Activated gamma-delta T cell treated with anti-CD3 and anti-CD28 coated beads, Interleukin-2, amount 50 U/mL, for 16 hours (primary cell): ENCODE data around the gene ANKIB1.
A peak's percentile ranks its signal among the peaks of the same experiment; 100 is the strongest.
"Not testable (repeated sequence)": the region's sequence is repeated elsewhere in the genome, so short reads cannot be mapped to it uniquely, and the experiment has no call there.

Source experiments
- DNase-seq: peaks from one replicate; pipeline ENCODE4 v3.0.0-alpha.2; 2020; ENCODE audit warnings: low read depth

ANKIB1 gene, protein sequence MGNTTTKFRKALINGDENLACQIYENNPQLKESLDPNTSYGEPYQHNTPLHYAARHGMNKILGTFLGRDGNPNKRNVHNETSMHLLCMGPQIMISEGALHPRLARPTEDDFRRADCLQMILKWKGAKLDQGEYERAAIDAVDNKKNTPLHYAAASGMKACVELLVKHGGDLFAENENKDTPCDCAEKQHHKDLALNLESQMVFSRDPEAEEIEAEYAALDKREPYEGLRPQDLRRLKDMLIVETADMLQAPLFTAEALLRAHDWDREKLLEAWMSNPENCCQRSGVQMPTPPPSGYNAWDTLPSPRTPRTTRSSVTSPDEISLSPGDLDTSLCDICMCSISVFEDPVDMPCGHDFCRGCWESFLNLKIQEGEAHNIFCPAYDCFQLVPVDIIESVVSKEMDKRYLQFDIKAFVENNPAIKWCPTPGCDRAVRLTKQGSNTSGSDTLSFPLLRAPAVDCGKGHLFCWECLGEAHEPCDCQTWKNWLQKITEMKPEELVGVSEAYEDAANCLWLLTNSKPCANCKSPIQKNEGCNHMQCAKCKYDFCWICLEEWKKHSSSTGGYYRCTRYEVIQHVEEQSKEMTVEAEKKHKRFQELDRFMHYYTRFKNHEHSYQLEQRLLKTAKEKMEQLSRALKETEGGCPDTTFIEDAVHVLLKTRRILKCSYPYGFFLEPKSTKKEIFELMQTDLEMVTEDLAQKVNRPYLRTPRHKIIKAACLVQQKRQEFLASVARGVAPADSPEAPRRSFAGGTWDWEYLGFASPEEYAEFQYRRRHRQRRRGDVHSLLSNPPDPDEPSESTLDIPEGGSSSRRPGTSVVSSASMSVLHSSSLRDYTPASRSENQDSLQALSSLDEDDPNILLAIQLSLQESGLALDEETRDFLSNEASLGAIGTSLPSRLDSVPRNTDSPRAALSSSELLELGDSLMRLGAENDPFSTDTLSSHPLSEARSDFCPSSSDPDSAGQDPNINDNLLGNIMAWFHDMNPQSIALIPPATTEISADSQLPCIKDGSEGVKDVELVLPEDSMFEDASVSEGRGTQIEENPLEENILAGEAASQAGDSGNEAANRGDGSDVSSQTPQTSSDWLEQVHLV

DNA sequence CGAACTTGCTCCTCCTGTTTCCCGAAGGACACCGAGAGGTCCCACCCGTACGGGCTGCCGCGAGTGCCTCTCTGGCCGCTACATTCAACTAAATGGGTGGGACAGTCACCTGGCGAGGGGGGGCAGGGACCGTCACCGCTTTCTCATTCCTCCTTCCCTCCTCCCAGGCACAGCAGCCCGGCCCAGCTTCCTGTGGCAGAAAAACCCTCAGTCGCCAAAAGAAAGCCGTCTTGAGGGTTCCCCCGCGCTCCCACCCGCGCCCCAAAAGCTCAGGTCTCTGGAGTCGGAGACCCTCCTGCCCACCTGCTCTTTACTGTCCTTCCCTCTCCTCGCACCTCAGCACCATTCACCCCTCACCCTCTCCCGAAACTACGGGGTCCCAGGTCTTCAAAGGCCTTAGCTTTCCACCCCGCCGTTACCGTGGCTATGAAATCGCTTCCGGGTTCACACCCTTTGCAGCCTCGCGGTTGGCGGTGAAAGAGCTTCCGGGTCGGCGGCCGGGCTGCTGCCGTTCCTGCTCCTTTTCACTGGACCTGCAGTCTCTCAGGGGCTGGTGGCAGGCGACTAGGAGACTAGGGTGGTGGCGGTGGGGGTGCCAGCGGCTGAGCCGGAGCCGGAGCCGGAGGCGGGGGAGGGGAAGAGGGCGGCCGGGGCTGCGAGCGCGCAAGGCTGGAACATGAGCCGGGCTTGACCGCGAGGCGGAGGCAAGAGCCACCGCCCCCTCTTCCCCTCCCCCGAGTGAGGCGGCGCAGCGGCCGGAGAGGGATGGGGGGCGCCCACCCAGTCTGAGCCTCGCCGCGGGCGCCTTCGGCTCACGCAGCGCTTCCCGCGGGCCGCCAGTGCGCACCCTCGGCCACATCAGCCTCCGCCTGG is at the start of gene ANKIB1, which contains the start of gene KRIT1:
Gene ANKIB1 (plus strand): TSS at position 488 of the 873 bp plus-strand sequence. CDS start 49,005 bp downstream, outside the sequence.
Gene KRIT1 (minus strand): TSS at position 428 of the 873 bp plus-strand sequence. CDS start 3,779 bp downstream, outside the sequence.
- peak; percentile 80 for DNase-seq

DNA sequence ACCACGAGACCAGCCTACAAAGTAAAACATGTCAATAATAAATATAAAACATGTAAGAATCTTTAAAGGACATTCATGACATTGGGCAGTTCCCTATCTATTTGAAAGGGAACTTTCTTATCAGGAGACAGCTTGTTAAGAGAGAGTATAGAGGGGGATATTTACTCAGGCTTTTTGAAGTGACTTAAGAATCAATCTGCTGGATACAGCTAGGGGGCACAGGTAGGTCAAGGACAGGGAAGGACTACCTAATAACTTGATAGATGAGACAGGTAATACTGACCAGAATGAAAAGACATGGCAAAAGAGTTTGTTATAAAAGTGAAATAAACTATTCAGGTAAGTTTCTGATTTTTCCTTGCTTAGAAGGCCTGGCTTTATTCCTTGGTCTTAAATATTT is 45.0 kb upstream of the ANKIB1 start:
- no peak for DNase-seq

DNA sequence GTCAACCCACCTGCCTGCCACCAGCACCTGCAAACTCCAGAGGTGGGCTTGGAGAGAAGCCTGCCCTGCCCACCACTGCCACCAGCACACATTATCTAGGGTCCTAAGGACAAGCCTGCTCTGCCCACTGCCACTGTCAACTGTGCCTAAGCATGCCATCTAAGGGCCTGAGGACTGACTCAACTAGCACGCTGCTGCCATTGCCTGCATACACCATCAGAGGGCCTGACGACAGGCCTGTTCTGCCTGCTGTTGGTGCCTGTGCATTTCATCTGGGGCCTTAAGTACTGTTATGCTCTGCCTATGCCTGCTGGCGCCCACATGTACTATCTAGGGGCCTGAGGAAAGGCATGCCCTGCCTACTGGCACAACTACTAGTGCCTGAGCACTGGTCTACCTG is 39.8 kb upstream of the ANKIB1 start:
- no peak for DNase-seq

DNA sequence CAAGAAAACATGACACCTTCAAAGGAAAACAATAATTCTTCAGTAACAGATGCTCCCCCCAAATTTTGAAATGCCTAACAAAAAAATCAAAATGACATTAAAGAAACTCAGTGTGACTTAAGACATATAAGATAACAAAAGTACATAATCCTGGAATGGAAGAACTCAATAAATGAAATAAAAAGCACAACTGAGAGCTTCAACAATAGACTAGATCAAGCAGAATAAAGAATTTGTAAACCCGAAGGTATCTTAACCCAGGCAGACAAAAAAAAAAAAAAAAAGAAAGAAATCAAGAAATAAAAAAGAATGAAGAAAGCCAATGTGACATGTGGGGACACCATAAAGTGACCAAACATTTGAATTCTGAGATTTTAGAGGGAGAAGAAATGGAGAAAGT is 39.1 kb upstream of the ANKIB1 start:
- no peak for DNase-seq

DNA sequence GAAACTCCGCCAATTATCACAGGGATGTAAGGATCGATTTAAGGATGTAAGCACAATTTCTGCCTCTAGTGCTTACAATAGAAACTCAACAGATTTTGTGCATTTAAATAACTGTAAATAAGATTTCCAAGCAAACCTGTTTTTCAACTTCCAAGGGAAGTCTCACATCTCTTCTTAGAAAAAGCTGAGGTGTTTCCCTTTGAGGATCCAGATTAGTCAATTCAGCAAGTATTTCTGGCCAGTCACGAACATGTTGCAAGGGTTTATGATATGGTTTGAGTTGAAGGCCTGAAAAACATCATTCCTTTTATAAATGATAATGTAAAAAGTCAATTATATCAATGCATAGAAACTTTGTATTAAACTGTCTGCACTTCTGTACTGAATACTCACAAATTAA is 24.0 kb upstream of the ANKIB1 start:
- DNase-seq: no peak

DNA sequence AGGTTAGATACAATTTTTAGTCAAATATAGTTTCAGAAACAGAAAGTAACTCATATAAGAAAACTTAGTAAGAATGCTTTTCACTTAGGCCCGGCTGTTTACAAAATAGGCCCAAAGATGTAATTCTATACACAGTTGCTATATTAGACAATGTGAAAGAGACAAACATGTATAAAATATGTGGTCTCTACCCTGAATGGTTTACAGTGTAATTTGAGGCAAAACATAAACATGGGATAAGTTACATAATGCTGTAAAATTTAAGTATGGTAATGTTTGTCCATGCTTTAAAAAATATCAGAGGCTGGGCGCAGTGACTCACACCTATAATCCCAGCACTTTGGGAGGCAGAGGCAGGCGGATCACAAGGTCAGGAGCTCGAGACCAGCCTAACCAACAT is 18.8 kb upstream of the ANKIB1 start:
- DNase-seq: no peak

DNA sequence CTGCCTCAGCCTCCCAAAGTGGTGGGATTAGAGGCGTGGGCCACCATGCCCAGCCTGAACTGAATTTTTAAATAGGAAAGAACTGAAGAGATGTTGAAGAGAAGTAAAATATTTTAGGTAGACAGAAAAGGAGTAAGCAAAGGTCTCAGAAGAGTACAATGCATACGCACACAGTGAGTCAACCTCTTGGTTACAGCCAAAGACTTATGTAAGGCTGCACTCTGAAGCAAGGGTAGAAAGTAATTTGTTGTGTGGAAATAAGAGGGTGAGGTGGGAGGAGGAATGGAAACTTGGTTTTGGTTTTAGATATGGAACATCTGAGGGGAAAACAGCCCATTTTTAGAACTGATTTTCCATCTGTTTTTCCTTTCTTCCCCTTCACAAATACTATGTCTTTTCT is 17.7 kb upstream of the ANKIB1 start:
- no peak for DNase-seq

DNA sequence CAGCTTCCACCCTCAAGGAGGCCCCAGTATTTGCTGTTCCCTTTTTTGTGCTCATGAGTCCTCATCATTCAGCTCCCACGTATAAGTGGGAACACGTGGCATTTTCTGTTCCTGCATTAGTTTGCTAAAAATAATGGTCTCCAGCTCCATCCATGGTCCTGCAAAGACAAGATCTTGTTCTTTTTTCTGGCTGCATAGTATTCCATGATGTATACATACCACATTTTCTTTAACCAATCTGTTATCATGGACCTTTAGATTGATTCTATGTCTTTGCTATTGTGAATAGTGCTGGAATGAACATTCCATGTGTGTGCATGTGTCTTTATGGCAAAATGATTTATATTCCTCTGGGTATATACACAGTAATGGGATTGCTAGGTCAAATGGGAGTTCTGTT is 17.0 kb upstream of the ANKIB1 start:
- DNase-seq: no peak

DNA sequence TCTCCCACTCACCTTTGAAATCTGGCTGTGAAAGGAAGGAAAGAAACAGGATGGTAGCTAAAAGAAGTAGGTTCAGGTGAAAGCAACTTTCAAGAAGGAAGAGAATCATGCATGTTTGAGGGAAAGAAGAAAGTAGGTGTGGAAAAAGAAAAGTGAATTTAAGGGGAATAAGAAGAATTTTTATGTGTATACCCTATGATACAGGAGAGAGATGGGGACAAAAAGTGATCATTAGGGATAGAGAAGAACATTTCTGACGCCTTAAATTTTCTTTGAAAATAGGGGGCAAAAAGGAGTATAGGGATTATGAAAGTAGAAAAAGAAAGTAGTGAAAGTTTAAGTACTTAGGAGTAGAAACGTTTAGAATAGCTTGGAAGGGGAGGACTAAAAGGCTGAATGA is 15.2 kb upstream of the ANKIB1 start:
- DNase-seq: no peak

DNA sequence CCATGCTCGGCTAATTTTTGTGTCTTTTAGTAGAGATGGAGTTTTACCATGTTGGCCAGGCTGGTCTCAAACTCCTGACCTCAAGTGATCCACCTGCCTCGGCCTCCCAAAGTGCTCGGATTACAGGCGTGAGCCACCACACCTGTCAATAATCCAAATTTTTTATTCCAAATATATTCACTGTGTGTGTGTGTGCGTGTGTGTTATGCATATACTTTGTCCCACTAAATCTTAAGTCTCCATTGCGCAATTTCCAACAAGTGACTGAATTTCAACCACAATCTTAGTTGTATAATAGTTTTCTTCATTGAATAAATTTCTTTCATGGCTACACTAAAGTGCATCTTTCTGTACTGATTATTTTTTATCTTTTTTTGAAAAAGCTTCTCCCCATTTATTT is 2.8 kb upstream of the ANKIB1 start:
- no peak for DNase-seq

DNA sequence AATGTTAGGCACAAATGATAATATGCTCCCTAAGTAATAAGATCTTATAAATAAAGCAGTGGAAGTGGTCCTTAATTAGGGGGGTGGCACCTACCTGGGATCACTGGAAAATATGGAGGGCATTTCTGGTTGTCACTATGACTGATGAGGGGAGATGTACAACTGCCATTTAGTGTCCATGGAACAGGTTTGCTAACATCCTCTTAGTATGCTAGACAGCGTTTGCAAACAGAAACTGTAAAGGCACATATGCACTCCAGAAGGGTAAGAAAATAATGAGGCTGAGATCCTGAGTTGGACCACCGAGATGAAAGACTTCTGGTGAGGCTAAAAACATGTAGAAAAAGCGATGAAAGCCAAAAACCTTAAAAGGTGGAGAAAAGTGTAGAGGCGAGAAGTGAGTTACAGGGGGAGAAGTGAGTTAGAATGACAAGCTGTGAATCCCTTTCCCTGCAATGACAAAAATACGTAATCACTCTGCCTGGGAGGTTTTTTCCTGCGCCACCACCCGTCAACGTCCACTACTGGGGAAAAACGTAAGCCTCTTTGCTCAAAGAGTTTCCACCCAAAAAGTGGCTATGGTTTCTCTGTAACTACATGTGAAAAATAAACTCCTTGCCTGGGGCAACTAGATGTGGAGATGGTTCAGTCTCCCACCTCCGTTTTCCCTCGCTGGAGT is 827 bp upstream of the ANKIB1 start:
- DNase-seq: no peak

DNA sequence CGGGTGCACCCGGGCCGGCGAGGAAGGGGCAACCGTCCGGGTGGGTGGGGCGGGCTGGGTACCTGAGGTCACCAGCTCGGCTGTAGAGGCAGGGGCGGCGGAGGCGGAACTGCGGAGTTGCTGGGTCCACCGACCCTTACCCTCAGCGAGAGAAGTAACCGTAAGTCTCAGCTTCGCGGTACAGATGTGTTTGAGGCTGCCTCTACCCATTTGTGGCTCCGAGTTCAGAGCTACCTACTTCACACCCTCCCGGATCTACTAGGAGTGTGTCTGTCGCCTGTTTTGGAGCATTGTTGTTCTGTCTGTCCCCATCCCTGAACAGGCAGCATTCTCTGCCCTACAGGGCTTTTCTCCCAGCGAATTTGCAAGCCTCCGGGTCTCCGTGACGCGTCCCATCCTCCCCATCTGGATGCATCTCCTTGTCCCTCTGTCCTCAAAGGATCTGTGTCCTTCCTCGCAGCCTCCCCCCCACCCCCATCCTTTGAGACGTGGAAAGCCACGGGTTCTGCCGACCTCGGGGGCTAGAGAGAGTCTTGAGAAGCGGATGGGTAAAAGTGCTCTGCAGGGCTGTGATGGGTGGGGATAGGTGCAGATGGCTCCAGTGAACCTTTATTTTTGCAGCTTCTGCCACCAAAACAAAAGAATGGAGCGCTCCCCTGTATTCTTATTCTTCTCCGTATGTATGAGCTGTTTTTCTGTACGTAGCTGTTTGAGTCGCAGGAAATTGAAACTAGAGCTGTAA is 757 bp downstream of the ANKIB1 start:
- peak; percentile 7 for DNase-seq

DNA sequence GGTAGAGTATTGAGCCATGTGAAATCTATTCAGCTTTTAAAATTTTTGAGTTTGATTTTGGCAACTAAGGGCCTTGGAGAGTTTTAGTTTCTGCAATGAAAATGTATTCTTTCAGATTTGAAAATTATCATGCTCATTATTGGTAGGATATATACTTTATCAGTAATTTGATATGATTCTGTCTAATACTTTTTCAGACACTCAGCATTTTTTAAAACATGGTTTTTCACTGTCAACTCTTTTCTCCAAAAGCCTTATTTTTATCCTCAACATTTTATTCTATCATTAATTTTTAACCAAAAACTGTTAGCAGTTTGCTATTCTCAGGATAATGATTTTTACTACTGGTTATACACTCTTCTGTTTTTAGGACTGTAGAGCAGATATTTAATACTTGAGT is 4.8 kb downstream of the ANKIB1 start:
- no peak for DNase-seq

DNA sequence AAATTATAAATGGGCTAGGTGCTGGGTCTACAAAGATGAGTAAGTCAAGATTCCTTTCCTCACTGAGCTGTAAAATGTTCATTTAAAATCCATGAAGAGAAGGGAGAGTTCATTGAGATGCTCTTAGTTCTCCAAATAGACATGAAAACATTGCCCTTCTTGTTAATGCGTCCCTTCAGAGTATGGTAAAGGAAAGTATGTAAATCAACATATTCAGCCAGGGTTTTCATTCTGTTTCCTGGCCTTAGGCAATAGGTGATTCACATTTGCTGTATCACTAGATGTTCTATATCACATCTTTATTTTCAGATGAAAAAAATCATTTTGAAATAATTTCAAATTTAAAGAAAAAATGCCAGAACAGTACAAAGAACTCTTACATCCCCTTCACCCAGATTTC is 5.4 kb downstream of the ANKIB1 start:
- DNase-seq: no peak

DNA sequence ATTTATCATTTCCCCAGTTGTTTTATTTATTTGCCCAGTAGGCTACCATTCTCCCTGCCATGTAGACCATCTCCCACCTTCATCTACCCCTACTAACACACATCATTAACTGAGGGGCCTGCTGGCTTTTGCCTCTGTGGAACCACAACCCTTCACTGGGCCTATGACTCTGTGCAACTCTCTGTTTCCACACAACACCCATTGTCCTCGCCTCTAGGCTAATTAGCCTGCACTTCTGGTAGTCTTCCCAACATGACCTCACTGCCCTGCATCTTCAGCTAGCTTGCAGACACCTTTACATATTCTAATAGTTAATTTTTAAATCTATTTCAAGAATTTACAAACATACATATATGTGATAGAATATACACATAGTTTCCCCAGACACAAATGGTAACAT is 7.5 kb downstream of the ANKIB1 start:
- no peak for DNase-seq

DNA sequence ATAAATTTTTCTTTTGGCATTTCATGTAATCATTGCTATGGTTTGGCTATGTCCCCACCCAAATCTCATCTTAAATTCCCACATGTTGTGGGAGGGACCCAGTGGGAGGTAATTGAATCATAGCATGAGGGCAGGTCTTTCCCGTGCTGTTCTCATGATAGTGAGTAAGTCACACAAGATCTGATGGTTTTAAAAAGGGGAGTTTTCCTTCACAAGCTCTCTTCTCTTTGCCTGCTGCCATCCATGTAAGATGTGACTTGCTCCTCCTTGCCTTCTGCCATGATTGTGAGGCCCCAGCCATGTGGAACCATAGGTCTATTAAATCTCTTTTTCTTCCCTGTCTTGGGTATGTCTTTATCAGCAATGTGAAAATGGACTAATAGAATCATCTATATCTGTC is 9.0 kb downstream of the ANKIB1 start:
- DNase-seq: not testable (repeated sequence)

DNA sequence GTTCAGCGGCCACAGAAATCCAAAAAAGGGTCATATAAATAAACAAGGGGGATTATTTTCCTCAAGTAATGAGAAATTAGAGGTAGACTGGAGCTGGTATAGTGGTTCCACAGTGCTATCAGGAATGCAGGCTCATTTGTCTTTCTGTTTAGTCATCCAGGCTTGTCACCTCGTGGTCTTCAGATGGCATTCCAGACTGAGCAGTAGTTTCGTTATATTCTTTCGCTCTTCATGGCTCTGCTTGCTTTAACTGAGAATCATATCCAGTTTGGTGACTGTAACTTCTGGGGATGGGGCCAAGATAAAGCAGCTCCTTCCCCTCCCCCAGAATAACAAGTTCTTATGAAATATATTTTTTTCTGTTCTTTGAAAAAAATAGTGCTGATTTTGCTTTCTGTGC is 9.5 kb downstream of the ANKIB1 start:
- DNase-seq: no peak

DNA sequence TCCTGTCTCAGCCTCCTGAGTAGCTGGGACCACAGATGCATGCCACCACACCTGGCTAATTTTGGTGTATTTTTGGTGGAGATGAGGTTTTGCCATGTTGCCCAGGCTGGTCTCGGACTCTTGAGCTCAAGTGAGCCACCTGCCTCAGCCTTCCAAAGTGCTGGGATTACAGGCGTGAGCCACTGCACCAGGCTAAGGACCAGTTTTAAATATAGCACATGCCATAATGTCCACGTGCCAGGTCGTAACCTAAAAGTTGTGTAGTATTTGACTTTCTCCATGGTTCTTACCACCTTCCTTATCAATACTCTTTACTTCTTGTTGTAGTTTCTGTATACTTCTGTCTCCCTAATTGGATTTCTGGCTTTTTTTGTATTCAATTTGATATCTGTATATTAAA is 13.3 kb downstream of the ANKIB1 start:
- no peak for DNase-seq

DNA sequence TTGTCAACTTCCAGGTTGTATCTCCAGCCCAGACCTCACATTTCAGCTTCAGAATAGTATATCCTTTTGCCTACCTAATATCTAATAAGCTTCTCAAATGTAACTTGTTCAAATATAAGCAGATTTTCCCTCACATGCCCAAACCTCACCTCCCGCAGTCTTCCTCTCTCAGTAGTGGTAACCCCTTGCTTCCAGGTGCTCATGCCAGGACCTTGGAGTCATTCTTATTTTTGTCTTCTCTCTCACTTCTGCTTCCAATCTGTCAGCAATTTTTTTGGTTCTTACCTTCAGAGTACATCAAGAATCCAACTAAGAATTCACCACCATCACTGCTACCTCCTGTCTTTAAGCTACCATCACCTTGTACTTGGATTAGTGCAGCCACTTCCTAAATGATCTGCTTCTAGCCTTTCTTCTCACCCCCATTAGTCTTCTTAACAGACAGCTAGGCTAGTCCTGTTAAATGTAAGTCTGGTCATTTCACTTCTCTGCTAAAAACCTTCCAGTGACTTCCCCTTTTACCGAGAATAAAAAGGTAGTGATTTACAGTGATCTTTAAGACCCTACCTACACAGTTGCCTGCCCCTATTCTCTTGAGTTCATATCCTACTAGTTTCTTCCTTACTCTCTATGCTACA is 14.0 kb downstream of the ANKIB1 start:
- DNase-seq: no peak

DNA sequence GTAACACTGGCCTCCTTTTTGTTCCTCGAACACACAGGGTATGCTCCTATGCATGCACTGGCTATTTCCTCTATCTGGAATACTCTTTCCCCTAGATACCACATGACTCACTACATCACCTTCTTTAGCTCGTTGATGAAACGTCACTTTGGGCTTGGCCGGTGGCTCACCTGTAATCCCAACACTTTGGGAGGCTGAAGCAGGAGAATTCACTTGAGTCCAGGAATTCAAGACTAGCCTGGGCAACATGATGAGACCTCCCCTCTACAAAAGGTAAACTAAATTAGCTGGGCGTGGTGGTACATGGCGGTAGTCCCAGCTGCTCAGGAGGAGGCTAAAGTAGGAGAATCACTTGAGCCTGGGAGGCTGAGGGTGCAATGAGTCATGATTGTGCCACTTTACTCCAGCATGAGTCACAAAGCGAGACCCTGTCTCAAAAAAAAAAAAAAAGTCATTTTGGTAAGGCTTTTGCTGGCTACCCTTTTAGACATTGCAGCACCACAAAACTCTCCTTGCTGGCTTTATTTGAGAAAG is 14.5 kb downstream of the ANKIB1 start:
- DNase-seq: no peak
